K562 (cell line): Measurements from ENCODE around the gene ARHGAP35. TPM values are rescaled to one million over a fixed set of nuclear protein-coding genes. Genes with fewer than 3 reads are reported as not detected.

ENCODE experiments used
- ATAC-seq: fragments of 200-7000 bp; cut with Tn5 transposase; 3 replicates; pipeline ENCODE4 v1.9.1; 2020; ENCODE audit warnings: moderate library complexity
- BruUV-seq: library from RNA; stranded (reverse); fragments of 400-500 nt; replicated peaks from 2 replicates; lab custom pipeline; 2021; lab: Mats Ljungman, UMichigan
- CTCF ChIA-PET: fragments of 300-600 bp; formaldehyde crosslinking; extraction: SDS; loops from one replicate; lab custom pipeline; 2021; ENCODE audit warnings: low intra/inter-chr PET ratio; lab: Yijun Ruan, JAX
- POLR2A ChIA-PET: fragments of 300-600, 350-650 bp; sonication (Branson Sonifier 250); formaldehyde crosslinking; extraction: SDS; loops from one replicate; lab custom pipeline; 2021; ENCODE audit warnings: antibody characterized with exemption, inconsistent platforms; lab: Yijun Ruan, JAX
- DNase-seq, 4 experiments: peaks; one replicate each; pipeline versions ENCODE4 v3.0.0 to v3.0.0-alpha.2; 2011 to 2018; ENCODE audit warnings: low spot score in 3 of 4, mixed read lengths in 3 of 4; ENCODE audit errors: extremely low read depth in 1 of 4
- FAIRE-seq: peaks from 2 replicates; lab custom pipeline; 2011; peaks lifted over from hg19 to GRCh38; lab: Jason Lieb, UNC
- H2AFZ ChIP-seq: 2 replicates; pipeline ENCODE4 v1.6.0; 2011; ENCODE audit warnings: low read depth, low read length, control low read depth, inconsistent platforms
- H3K27ac ChIP-seq: fragments of 200-600 bp; 3 replicates; pipeline ENCODE4 v1.8.0; 2011; ENCODE audit warnings: low read depth, mild to moderate bottlenecking, control low read depth, inconsistent platforms, low read length, moderate library complexity, mixed read lengths; ENCODE audit errors: extremely low read depth
- H3K27me3 ChIP-seq, 2 experiments: fragments of 300-600 bp in 1 of 2; 2 replicates in 1 of 2; 3 replicates in 1 of 2; pipeline versions ENCODE4 v1.6.0 to v1.8.0; 2011; ENCODE audit warnings: inconsistent platforms in 2 of 2, low read length in 2 of 2, mild to moderate bottlenecking in 1 of 2, mixed read lengths in 1 of 2, moderate library complexity in 1 of 2; ENCODE audit not compliant: control insufficient read depth in 2 of 2, insufficient read depth in 2 of 2
- H3K36me3 ChIP-seq: fragments of 300-600 bp; 3 replicates; pipeline ENCODE4 v1.8.0; 2011; ENCODE audit warnings: mild to moderate bottlenecking, low read length, inconsistent platforms; ENCODE audit not compliant: control insufficient read depth, insufficient read depth
- H3K4me1 ChIP-seq, 2 experiments: fragments of 200-600 bp in 1 of 2; replicated peaks in 1 of 2; 2 replicates in 1 of 2; 3 replicates in 1 of 2; pipeline versions ENCODE4 v1.5.1 to v1.8.0; 2011; ENCODE audit warnings: inconsistent platforms in 2 of 2, low read length in 2 of 2, mild to moderate bottlenecking in 1 of 2, mixed read lengths in 1 of 2, moderate library complexity in 1 of 2; ENCODE audit not compliant: control insufficient read depth in 2 of 2, insufficient read depth in 2 of 2
- H3K4me2 ChIP-seq: 2 replicates; pipeline ENCODE4 v1.6.1; 2011; ENCODE audit warnings: low read length, control low read depth, inconsistent platforms, mixed read lengths; ENCODE audit not compliant: insufficient read depth
- H3K4me3 ChIP-seq: fragments of 200-600 bp; sonication (generic), shearing (Covaris generic); 2 replicates; pipeline ENCODE4 v1.5.1; 2016; ENCODE audit warnings: control low read depth, inconsistent platforms
- H3K79me2 ChIP-seq: fragments of 200-600 bp; 3 replicates; pipeline ENCODE4 v1.8.0; 2011; ENCODE audit warnings: low read length, inconsistent platforms; ENCODE audit not compliant: control insufficient read depth, insufficient read depth
- H3K9ac ChIP-seq, 2 experiments: 2 replicates each; pipeline versions ENCODE4 v1.6.0 to v1.6.1; 2011; ENCODE audit warnings: low read depth in 2 of 2, low read length in 2 of 2, control low read depth in 1 of 2, inconsistent platforms in 1 of 2, mild to moderate bottlenecking in 1 of 2, mixed read lengths in 1 of 2; ENCODE audit not compliant: insufficient read depth in 1 of 2
- H3K9me1 ChIP-seq: one replicate; pipeline ENCODE4 v1.6.0; 2011; ENCODE audit warnings: inconsistent platforms, mild to moderate bottlenecking, low read length, moderate library complexity; ENCODE audit not compliant: control insufficient read depth, insufficient read depth
- H3K9me3 ChIP-seq: replicated peaks from 2 replicates; pipeline ENCODE4 v1.5.1; 2011; ENCODE audit warnings: low read depth, low read length, inconsistent platforms; ENCODE audit not compliant: control insufficient read depth, insufficient read depth
- H4K20me1 ChIP-seq: replicated peaks from 2 replicates; pipeline ENCODE4 v1.6.1; 2011; ENCODE audit warnings: low read length, inconsistent platforms, mixed read lengths; ENCODE audit not compliant: control insufficient read depth, insufficient read depth
- ASH1L ChIP-seq: fragments of 450-650 bp; IDR thresholded peaks from 2 replicates; pipeline ENCODE4 v1.6.1; 2018; ENCODE audit warnings: borderline replicate concordance, mild to moderate bottlenecking, low read depth; ENCODE audit not compliant: partially characterized antibody
- CBX2 ChIP-seq: fragments of 200-600 bp; sonication (generic); IDR thresholded peaks from one replicate; pipeline ENCODE4 v1.6.1; 2012; ENCODE audit warnings: mild to moderate bottlenecking, low read length, inconsistent platforms; ENCODE audit not compliant: insufficient read depth, poor library complexity, severe bottlenecking
- FOXJ3 ChIP-seq: sonication (generic); formaldehyde crosslinking; IDR thresholded peaks from 2 replicates; pipeline ENCODE4 v1.4.0; 2020; ENCODE audit warnings: mild to moderate bottlenecking, missing genetic modification reagents
- L3MBTL2 ChIP-seq: fragments of 450-650 bp; IDR thresholded peaks from 2 replicates; pipeline ENCODE4 v1.6.1; 2016; ENCODE audit warnings: mild to moderate bottlenecking, moderate library complexity
- SIN3A ChIP-seq, 2 experiments: fragments of 150-350 bp in 1 of 2; IDR thresholded peaks; 2 replicates each; pipeline ENCODE4 v1.6.1; 2011 to 2016; ENCODE audit warnings: borderline replicate concordance in 2 of 2, low read depth in 2 of 2, low read length in 2 of 2, mild to moderate bottlenecking in 2 of 2, moderate library complexity in 2 of 2; ENCODE audit not compliant: control insufficient read depth in 1 of 2
- TCFL5 ChIP-seq: fragments of 250-450 bp; sonication (Bioruptor Pico); conservative IDR thresholded peaks from 2 replicates; pipeline ENCODE4 v1.6.1; 2021; ENCODE audit warnings: mild to moderate bottlenecking, moderate library complexity, matching md5 sums
- ZNF217 ChIP-seq: sonication (generic); formaldehyde crosslinking; IDR thresholded peaks from 2 replicates; pipeline ENCODE4 v1.8.0; 2022; ENCODE audit warnings: mild to moderate bottlenecking, missing genetic modification reagents
- ZNF324 ChIP-seq: fragments of 250-450 bp; sonication (Bioruptor Pico); IDR thresholded peaks from 2 replicates; pipeline ENCODE4 v1.4.0; 2020; ENCODE audit warnings: mild to moderate bottlenecking
- ZNF551 ChIP-seq: fragments of 250-450 bp; sonication (Bioruptor Pico); IDR thresholded peaks from 2 replicates; pipeline ENCODE4 v1.5.0; 2021; ENCODE audit warnings: mild to moderate bottlenecking, moderate library complexity
- WGBS: fragments of 100-300 bp; shearing (Covaris generic); methylation state at CpG from one replicate; pipeline ENCODE4 v1.1.6; 2016; ENCODE audit warnings: low coverage, mixed read lengths; ENCODE audit not compliant: insufficient coverage; ENCODE audit errors: missing lambda C conversion rate; 5-methylcytosine and 5-hydroxymethylcytosine counted together
- in situ Hi-C: fragments of 300-500 bp; cut with MboI; formaldehyde crosslinking; loops from 4 replicates; pipeline ENCODE4 v1.15.0; 2018; ENCODE audit warnings: inconsistent platforms, mixed read lengths
- intact Hi-C: fragments of 100-400 bp; cut with micrococcal nuclease; formaldehyde crosslinking; loops from 2 replicates; pipeline ENCODE4 v1.14.2; 2022
- polyA plus RNA-seq, 8 experiments: library from polyadenylated mRNA; depleted of rRNA in 4 of 8; stranded (reverse) in 5 of 8; unstranded in 3 of 8; fragments of >200 nt; fragmentation: Nextera tagmentation in 2 of 8; fragmentation: Illumina TruSeq in 1 of 8; extraction: Ambion mirVana in 2 of 8; extraction: Trizol in 1 of 8; gene quantifications; 2 replicates each; pipeline versions ENCODE4 v1.2.1 to v1.2.3, GENCODE V29; 2011 to 2014; ENCODE audit warnings: inconsistent platforms in 1 of 8, missing spikeins in 1 of 8
- total RNA-seq, 7 experiments: library from RNA; depleted of rRNA in 6 of 7; stranded (reverse); fragments of >200 nt in 6 of 7; fragmentation: Illumina TruSeq in 2 of 7; extraction: Trizol in 2 of 7; gene quantifications; 2 replicates each; pipeline versions ENCODE4 v1.2.1 to v1.2.3, GENCODE V29; 2011 to 2021; ENCODE audit warnings: low replicate concordance in 1 of 7
- TF ChIP-seq, protein P1 (sequence below), 2 experiments: IDR thresholded peaks in 1 of 2; conservative IDR thresholded peaks in 1 of 2; 2 replicates each; pipeline ENCODE4 v1.6.1; 2016; ENCODE audit warnings: low read depth in 2 of 2, mild to moderate bottlenecking in 1 of 2, missing compliant biosample characterization in 1 of 2, missing genetic modification characterization in 1 of 2, moderate library complexity in 1 of 2
- TF ChIP-seq, protein P2 (sequence below), 3 experiments: fragments of 200-800 bp in 1 of 3; fragments of 250-450 bp in 1 of 3; fragments of 450-650 bp in 1 of 3; sonication (Bioruptor Pico) in 1 of 3; sonication (Bioruptor generic) in 1 of 3; formaldehyde crosslinking in 1 of 3; IDR thresholded peaks; 2 replicates each; pipeline versions ENCODE4 v1.6.1 to v1.8.0; 2016 to 2022; ENCODE audit warnings: mild to moderate bottlenecking in 2 of 3, missing genetic modification characterization in 2 of 3, missing compliant biosample characterization in 1 of 3, moderate library complexity in 1 of 3
- TF ChIP-seq, protein P3 (sequence below), 2 experiments: fragments of 450-650 bp; IDR thresholded peaks; 2 replicates each; pipeline ENCODE4 v1.6.1; 2016

The ARHGAP35 gene
- total and polyA plus RNA-seq, 9 of the 15 experiments (the other 6 are each of a cell fraction or from before 2014, with no cell fraction given), result 0.27 to 26.4 (median 10.2) TPM

DNA sequence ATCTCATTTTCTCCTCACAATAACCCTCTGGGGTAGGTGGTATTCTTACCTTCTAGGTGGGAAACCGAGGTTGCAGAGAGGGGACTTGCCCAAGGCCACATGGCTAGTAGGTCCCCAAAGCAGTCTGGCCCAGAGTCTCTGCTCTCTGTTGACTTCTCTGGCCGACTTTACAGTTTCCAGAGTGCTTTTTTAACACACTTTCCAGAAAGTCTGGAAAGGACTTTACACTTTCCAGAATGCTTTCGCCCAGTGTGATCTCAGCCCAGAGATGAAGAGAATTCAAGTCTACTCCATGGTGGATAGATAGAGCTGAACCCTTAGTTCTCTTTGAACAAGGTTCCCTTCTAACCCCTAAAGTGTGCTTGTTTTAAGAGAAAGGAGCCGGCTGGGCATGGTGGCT, 12.2 kb downstream of the ARHGAP35 start:
- in situ Hi-C loops (no loop called here), intact Hi-C loops (no loop called here)
- Histone ChIP-seq H3K9me1 (no peaks in the 10 kb centered on the region), H3K4me2 (no peak overlapping the region), H2AFZ (no peak overlapping the region), H3K36me3 (peaks cover 15% of the 10 kb centered on the region), H4K20me1 (no peaks in the 10 kb centered on the region), H3K9ac (no peak overlapping the region), H3K27me3 (no peaks in the 10 kb centered on the region), H3K4me1 (peaks cover 2 to 16% of the 10 kb centered on the region in 2 experiments; a peak in 4 of 5 replicates), H3K9me3 (no peaks in the 10 kb centered on the region), H3K79me2 (peaks cover 76% of the 10 kb centered on the region), H3K4me3 (no peak overlapping the region), H3K27ac (no peak overlapping the region)
- FAIRE-seq, result no peak
- POLR2A ChIA-PET, result interaction anchor here (1.0 to 1.1 kb wide), 3 partner anchors 9 to 11 kb away, joined by 3 to 6 read pairs (median 4); no protein-coding TSS in a partner anchor
- no TSS peak for BruUV-seq
- peak; percentile 32; the same call in 1 of the 3 replicates for ATAC-seq
- WGBS, result 67% methylated on average over 4 of the region's 4 CpGs
- CTCF ChIA-PET, result no interaction called here
- DNase-seq, result no peak
- TF ChIP-seq ASH1L (no peak), TCFL5 (CRISPR knock-in tag) (no peak), ZNF324 (CRISPR knock-in tag) (no peak), ZNF217 (CRISPR knock-in tag) (no peak), ZNF551 (CRISPR knock-in tag) (no peak), SIN3A (IDR thresholded peaks at IDR 0.05; ENCODE audit: borderline replicate concordance in 2 of 2, control insufficient read depth in 1 of 2, low read depth in 2 of 2, low read length in 2 of 2) (no peak), CBX2 (no peak), L3MBTL2 (no peak), FOXJ3 (CRISPR knock-in tag) (no peak)
- TF ChIP-seq, protein P1, sequence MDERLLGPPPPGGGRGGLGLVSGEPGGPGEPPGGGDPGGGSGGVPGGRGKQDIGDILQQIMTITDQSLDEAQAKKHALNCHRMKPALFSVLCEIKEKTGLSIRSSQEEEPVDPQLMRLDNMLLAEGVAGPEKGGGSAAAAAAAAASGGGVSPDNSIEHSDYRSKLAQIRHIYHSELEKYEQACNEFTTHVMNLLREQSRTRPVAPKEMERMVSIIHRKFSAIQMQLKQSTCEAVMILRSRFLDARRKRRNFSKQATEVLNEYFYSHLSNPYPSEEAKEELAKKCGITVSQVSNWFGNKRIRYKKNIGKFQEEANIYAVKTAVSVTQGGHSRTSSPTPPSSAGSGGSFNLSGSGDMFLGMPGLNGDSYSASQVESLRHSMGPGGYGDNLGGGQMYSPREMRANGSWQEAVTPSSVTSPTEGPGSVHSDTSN (CRISPR knock-in tag; IDR thresholded peaks at IDR 0.05; ENCODE audit: low read depth), result no peak
- TF ChIP-seq, protein P1 (tag; conservative IDR thresholded peaks at IDR 0.05; ENCODE audit: low read depth), result no peak
- TF ChIP-seq, protein P2, sequence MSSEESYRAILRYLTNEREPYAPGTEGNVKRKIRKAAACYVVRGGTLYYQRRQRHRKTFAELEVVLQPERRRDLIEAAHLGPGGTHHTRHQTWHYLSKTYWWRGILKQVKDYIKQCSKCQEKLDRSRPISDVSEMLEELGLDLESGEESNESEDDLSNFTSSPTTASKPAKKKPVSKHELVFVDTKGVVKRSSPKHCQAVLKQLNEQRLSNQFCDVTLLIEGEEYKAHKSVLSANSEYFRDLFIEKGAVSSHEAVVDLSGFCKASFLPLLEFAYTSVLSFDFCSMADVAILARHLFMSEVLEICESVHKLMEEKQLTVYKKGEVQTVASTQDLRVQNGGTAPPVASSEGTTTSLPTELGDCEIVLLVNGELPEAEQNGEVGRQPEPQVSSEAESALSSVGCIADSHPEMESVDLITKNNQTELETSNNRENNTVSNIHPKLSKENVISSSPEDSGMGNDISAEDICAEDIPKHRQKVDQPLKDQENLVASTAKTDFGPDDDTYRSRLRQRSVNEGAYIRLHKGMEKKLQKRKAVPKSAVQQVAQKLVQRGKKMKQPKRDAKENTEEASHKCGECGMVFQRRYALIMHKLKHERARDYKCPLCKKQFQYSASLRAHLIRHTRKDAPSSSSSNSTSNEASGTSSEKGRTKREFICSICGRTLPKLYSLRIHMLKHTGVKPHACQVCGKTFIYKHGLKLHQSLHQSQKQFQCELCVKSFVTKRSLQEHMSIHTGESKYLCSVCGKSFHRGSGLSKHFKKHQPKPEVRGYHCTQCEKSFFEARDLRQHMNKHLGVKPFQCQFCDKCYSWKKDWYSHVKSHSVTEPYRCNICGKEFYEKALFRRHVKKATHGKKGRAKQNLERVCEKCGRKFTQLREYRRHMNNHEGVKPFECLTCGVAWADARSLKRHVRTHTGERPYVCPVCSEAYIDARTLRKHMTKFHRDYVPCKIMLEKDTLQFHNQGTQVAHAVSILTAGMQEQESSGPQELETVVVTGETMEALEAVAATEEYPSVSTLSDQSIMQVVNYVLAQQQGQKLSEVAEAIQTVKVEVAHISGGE (CRISPR knock-in tag; IDR thresholded peaks at IDR 0.05), result no peak
- TF ChIP-seq, protein P3, sequence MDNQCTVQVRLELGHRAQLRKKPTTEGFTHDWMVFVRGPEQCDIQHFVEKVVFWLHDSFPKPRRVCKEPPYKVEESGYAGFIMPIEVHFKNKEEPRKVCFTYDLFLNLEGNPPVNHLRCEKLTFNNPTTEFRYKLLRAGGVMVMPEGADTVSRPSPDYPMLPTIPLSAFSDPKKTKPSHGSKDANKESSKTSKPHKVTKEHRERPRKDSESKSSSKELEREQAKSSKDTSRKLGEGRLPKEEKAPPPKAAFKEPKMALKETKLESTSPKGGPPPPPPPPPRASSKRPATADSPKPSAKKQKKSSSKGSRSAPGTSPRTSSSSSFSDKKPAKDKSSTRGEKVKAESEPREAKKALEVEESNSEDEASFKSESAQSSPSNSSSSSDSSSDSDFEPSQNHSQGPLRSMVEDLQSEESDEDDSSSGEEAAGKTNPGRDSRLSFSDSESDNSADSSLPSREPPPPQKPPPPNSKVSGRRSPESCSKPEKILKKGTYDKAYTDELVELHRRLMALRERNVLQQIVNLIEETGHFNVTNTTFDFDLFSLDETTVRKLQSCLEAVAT (IDR thresholded peaks at IDR 0.05), result no peak
